OCI-LY3 (cell line): Measurements from ENCODE around the gene SUPT16H.

Experiments
- EZH2phosphoT487 ChIP-seq: fragments of 200-600 bp; shearing (Covaris generic); IDR thresholded peaks from 2 replicates; pipeline ENCODE4 v1.6.1; 2018; ENCODE audit warnings: antibody characterized with exemption, mixed run types, low read depth
- TF ChIP-seq, protein P1 (sequence below): fragments of 200-600, 300-600 bp; sonication (generic); IDR thresholded peaks from 2 replicates; pipeline ENCODE4 v1.5.1; 2014; ENCODE audit warnings: antibody characterized with exemption, low read length, low read depth

DNA sequence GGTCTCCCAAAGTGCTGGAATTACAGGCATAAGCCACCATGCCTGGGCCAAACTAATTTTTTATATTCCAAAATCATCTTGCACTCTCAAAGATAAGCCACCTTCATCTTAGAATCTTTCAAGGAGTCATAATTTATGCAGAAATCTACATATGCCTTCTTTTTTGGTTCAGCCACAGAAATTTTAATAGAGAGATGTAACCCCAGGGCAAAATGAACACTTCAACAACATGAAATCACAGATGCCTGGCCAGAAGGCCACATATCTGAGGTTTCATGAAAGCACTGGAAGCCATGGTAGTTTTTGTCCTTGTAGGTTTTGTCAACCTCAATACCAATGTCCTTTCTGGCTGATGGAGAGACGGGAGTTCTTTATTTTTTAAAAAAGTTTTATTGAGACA, 9.8 kb downstream of the SUPT16H start:
- TF ChIP-seq, protein P1, sequence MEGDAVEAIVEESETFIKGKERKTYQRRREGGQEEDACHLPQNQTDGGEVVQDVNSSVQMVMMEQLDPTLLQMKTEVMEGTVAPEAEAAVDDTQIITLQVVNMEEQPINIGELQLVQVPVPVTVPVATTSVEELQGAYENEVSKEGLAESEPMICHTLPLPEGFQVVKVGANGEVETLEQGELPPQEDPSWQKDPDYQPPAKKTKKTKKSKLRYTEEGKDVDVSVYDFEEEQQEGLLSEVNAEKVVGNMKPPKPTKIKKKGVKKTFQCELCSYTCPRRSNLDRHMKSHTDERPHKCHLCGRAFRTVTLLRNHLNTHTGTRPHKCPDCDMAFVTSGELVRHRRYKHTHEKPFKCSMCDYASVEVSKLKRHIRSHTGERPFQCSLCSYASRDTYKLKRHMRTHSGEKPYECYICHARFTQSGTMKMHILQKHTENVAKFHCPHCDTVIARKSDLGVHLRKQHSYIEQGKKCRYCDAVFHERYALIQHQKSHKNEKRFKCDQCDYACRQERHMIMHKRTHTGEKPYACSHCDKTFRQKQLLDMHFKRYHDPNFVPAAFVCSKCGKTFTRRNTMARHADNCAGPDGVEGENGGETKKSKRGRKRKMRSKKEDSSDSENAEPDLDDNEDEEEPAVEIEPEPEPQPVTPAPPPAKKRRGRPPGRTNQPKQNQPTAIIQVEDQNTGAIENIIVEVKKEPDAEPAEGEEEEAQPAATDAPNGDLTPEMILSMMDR = no peak
- no peak for TF ChIP-seq EZH2phosphoT487
